Mammary epithelial cell (primary cell): ENCODE data around the gene CSTB.

ENCODE experiments used
- EZH2 ChIP-seq: IDR thresholded peaks from 2 replicates; pipeline ENCODE4 v1.6.1; 2012; ENCODE audit warnings: low read length, inconsistent platforms, borderline replicate concordance
- TF ChIP-seq, protein P1 (sequence below), 2 donors: IDR thresholded peaks in 1 of 2; conservative IDR thresholded peaks in 1 of 2; 2 replicates each; pipeline ENCODE4 v1.5.1; 2011 to 2012; ENCODE audit warnings: inconsistent platforms in 2 of 2, low read length in 2 of 2, mild to moderate bottlenecking in 2 of 2, control low read depth in 1 of 2, low read depth in 1 of 2; ENCODE audit not compliant: insufficient read depth in 1 of 2; ENCODE audit errors: extremely low read depth in 1 of 2

DNA sequence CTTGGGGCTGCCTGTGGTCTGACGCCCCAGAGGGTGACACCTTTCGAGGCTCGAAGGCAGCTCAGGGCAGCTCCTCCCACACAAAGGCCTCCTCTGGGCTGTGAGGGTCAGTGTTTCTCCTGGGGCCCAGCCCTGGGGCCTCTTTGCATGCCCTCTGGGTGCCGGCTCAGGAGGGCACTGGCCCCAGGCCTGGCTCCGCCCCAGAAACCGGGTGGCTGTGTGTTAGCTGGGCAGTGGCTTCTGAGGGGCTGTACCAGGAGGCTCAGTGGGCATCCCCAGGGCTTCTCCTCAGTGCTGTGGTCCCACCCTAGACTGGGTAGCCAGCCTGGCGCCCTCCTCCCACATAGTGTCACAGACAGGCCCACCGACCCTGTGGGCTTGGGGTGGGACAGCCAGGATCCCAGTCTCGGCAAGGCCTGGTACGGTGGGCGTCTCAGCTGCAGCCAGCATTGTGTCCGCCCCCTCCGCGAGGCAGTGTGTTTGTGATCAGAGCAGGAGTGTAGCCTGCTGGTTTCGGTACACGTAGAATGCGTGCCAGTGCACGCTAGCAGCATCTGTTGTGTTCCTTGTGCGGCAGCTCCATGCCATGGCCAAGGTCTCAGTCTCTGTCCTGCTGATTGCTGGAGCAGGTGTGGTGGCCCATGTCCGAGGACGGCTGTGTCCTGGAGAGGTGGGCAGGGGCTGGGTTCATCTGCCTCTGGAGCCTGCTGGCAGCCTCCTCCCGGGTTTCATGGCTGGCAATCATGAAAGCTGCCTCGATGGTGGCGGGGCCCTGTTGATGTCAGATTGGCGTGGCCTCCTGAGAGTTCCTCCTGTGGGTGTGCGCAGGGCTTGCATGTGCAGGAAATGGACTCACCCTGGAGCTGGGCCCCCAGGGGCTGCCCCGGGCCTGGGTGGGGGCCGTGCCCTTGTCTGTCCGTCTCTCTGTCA, 41.3 kb upstream of the CSTB start:
- TF ChIP-seq, protein P1, sequence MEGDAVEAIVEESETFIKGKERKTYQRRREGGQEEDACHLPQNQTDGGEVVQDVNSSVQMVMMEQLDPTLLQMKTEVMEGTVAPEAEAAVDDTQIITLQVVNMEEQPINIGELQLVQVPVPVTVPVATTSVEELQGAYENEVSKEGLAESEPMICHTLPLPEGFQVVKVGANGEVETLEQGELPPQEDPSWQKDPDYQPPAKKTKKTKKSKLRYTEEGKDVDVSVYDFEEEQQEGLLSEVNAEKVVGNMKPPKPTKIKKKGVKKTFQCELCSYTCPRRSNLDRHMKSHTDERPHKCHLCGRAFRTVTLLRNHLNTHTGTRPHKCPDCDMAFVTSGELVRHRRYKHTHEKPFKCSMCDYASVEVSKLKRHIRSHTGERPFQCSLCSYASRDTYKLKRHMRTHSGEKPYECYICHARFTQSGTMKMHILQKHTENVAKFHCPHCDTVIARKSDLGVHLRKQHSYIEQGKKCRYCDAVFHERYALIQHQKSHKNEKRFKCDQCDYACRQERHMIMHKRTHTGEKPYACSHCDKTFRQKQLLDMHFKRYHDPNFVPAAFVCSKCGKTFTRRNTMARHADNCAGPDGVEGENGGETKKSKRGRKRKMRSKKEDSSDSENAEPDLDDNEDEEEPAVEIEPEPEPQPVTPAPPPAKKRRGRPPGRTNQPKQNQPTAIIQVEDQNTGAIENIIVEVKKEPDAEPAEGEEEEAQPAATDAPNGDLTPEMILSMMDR (conservative IDR thresholded peaks at IDR 0.05 in 1 of 2, IDR thresholded peaks at IDR 0.05 in 1 of 2; ENCODE audit: extremely low read depth in 1 of 2, insufficient read depth in 1 of 2, low read depth in 1 of 2, low read length in 2 of 2), result no peak
- TF ChIP-seq EZH2, result no peak
